IMR-90 (cell line): ENCODE data around the gene COX6A2. TPM values are rescaled to one million over a fixed set of nuclear protein-coding genes. Genes with fewer than 3 reads are reported as not detected.

Source experiments
- ATAC-seq: fragments of 200-7000 bp; cut with Tn5 transposase; 2 replicates; pipeline ENCODE4 v1.9.1; 2020; ENCODE audit warnings: low read depth, mild to moderate bottlenecking, moderate library complexity
- BruUV-seq: library from RNA; stranded (reverse); fragments of 400-500 nt; replicated peaks from 2 replicates; lab custom pipeline; 2021; lab: Mats Ljungman, UMichigan
- CTCF ChIA-PET: fragments of 300-600 bp; formaldehyde crosslinking; extraction: SDS; loops from one replicate; lab custom pipeline; 2021; ENCODE audit warnings: antibody characterized with exemption; lab: Yijun Ruan, JAX
- POLR2A ChIA-PET: fragments of 300-600 bp; sonication (Branson Sonifier 250); formaldehyde crosslinking; loops from one replicate; lab custom pipeline; 2022; ENCODE audit warnings: antibody characterized with exemption; ENCODE audit not compliant: unreplicated experiment; lab: Charles Lee
- DNase-seq: peaks from one replicate; pipeline ENCODE4 v3.0.0; 2013
- H2AFZ ChIP-seq: replicated peaks from 2 replicates; pipeline ENCODE3; 2013; ENCODE audit warnings: low read length, mild to moderate bottlenecking; ENCODE audit not compliant: poor library complexity
- H2AK5ac ChIP-seq: 2 replicates; pipeline ENCODE4 v1.6.1; 2013; ENCODE audit warnings: low read depth, low read length, inconsistent platforms
- H2AK9ac ChIP-seq: replicated peaks from 2 replicates; pipeline ENCODE3; 2013; ENCODE audit warnings: mild to moderate bottlenecking, low read depth, low read length, moderate library complexity; ENCODE audit not compliant: poor library complexity
- H2BK120ac ChIP-seq: 2 replicates; pipeline ENCODE4 v1.6.1; 2013; ENCODE audit warnings: low read depth, low read length, inconsistent platforms
- H2BK15ac ChIP-seq: 3 replicates; pipeline ENCODE4 v1.6.1; 2013; ENCODE audit warnings: low read depth, low read length, inconsistent platforms
- H2BK20ac ChIP-seq: 2 replicates; pipeline ENCODE4 v1.6.1; 2013; ENCODE audit warnings: low read depth, mild to moderate bottlenecking, inconsistent platforms, low read length, moderate library complexity
- H2BK5ac ChIP-seq: 2 replicates; pipeline ENCODE4 v1.6.1; 2013; ENCODE audit warnings: mild to moderate bottlenecking, low read depth, low read length, inconsistent platforms; ENCODE audit not compliant: poor library complexity, severe bottlenecking
- H3K14ac ChIP-seq: replicated peaks from 2 replicates; pipeline ENCODE4 v1.6.1; 2013; ENCODE audit warnings: low read depth, low read length, inconsistent platforms
- H3K18ac ChIP-seq: 2 replicates; pipeline ENCODE4 v1.6.1; 2013; ENCODE audit warnings: low read depth, low read length, control low read depth
- H3K23ac ChIP-seq: 2 replicates; pipeline ENCODE4 v1.6.1; 2013; ENCODE audit warnings: low read depth, low read length, inconsistent platforms
- H3K27ac ChIP-seq: 2 replicates; pipeline ENCODE4 v1.5.1; 2013; ENCODE audit warnings: mild to moderate bottlenecking, control low read depth, low read length; ENCODE audit not compliant: insufficient read depth
- H3K27me3 ChIP-seq: 2 replicates; pipeline ENCODE4 v1.6.1; 2013; ENCODE audit warnings: low read length; ENCODE audit not compliant: control insufficient read depth, insufficient read depth
- H3K36me3 ChIP-seq: 2 replicates; pipeline ENCODE4 v1.6.1; 2013; ENCODE audit warnings: low read length, mixed read lengths; ENCODE audit not compliant: control insufficient read depth, insufficient read depth
- H3K4ac ChIP-seq: 2 replicates; pipeline ENCODE4 v1.6.1; 2013; ENCODE audit warnings: low read depth, low read length, inconsistent platforms
- H3K4me1 ChIP-seq: 2 replicates; pipeline ENCODE4 v1.6.1; 2013; ENCODE audit warnings: low read length, mixed read lengths; ENCODE audit not compliant: control insufficient read depth, insufficient read depth
- H3K4me2 ChIP-seq: 2 replicates; pipeline ENCODE4 v1.6.1; 2013; ENCODE audit warnings: low read depth, mild to moderate bottlenecking, control low read depth, low read length, moderate library complexity
- H3K4me3 ChIP-seq: 2 replicates; pipeline ENCODE4 v1.5.1; 2013; ENCODE audit warnings: low read depth, mild to moderate bottlenecking, control low read depth, low read length, moderate library complexity; ENCODE audit not compliant: insufficient read depth
- H3K56ac ChIP-seq: 2 replicates; pipeline ENCODE4 v1.6.1; 2013; ENCODE audit warnings: low read length, inconsistent platforms; ENCODE audit not compliant: insufficient read depth; ENCODE audit errors: extremely low read depth
- H3K79me1 ChIP-seq, 2 experiments: 2 replicates each; pipeline ENCODE4 v1.6.1; 2013; ENCODE audit warnings: low read length in 2 of 2, inconsistent platforms in 1 of 2, low read depth in 1 of 2
- H3K9ac ChIP-seq: 2 replicates; pipeline ENCODE4 v1.6.1; 2013; ENCODE audit warnings: low read depth, low read length, control low read depth
- H3K9me1 ChIP-seq: 2 replicates; pipeline ENCODE4 v1.6.1; 2013; ENCODE audit warnings: low read length, inconsistent platforms; ENCODE audit not compliant: insufficient read depth
- H3K9me3 ChIP-seq: 2 replicates; pipeline ENCODE4 v1.6.1; 2013; ENCODE audit warnings: low read length; ENCODE audit not compliant: control insufficient read depth, insufficient read depth
- H4K20me1 ChIP-seq: 2 replicates; pipeline ENCODE4 v1.6.1; 2013; ENCODE audit warnings: low read length, inconsistent platforms; ENCODE audit not compliant: insufficient read depth
- H4K5ac ChIP-seq: 2 replicates; pipeline ENCODE4 v1.6.1; 2013; ENCODE audit warnings: mild to moderate bottlenecking, low read depth, low read length, control low read depth
- H4K8ac ChIP-seq, 2 experiments: 2 replicates each; pipeline ENCODE4 v1.6.1; 2013; ENCODE audit warnings: low read depth in 2 of 2, low read length in 2 of 2, control low read depth in 1 of 2, inconsistent platforms in 1 of 2
- H4K91ac ChIP-seq: 2 replicates; pipeline ENCODE4 v1.6.1; 2013; ENCODE audit warnings: low read depth, low read length, inconsistent platforms; ENCODE audit not compliant: insufficient read depth
- BHLHE40 ChIP-seq: fragments of 150-350 bp; IDR thresholded peaks from 2 replicates; pipeline ENCODE4 v1.6.1; 2016; ENCODE audit warnings: mild to moderate bottlenecking, low read depth, low read length
- CEBPB ChIP-seq: IDR thresholded peaks from 2 replicates; pipeline ENCODE4 v1.6.1; 2012; ENCODE audit warnings: low read depth, low read length, improper control_type of control experiment
- CHD1 ChIP-seq: IDR thresholded peaks from 2 replicates; pipeline ENCODE4 v1.6.1; 2012; ENCODE audit warnings: low read depth, low read length, improper control_type of control experiment
- CTCF ChIP-seq: conservative IDR thresholded peaks from 2 replicates; pipeline ENCODE4 v1.5.1; 2012; ENCODE audit warnings: mild to moderate bottlenecking, low read depth, low read length, improper control_type of control experiment
- ELK1 ChIP-seq: fragments of 150-350 bp; IDR thresholded peaks from 2 replicates; pipeline ENCODE4 v1.6.1; 2016; ENCODE audit warnings: low read depth, mild to moderate bottlenecking, low read length, moderate library complexity, borderline replicate concordance
- FOS ChIP-seq: fragments of 150-350 bp; IDR thresholded peaks from 2 replicates; pipeline ENCODE4 v1.6.1; 2016; ENCODE audit warnings: low read depth, low read length
- MAFK ChIP-seq: IDR thresholded peaks from 2 replicates; pipeline ENCODE4 v1.6.1; 2012; ENCODE audit warnings: low read depth, low read length, improper control_type of control experiment
- MAZ ChIP-seq: IDR thresholded peaks from 2 replicates; pipeline ENCODE4 v1.6.1; 2012; ENCODE audit warnings: low read depth, mild to moderate bottlenecking, low read length, improper control_type of control experiment, moderate library complexity, borderline replicate concordance
- MXI1 ChIP-seq: IDR thresholded peaks from 2 replicates; pipeline ENCODE4 v1.6.1; 2012; ENCODE audit warnings: low read depth, mild to moderate bottlenecking, low read length, moderate library complexity, borderline replicate concordance
- NFE2L2 ChIP-seq: fragments of 150-350 bp; IDR thresholded peaks from 2 replicates; pipeline ENCODE4 v1.6.1; 2016; ENCODE audit warnings: low read depth, mild to moderate bottlenecking, low read length
- POLR2A ChIP-seq: IDR thresholded peaks from 2 replicates; pipeline ENCODE4 v1.6.1; 2012; ENCODE audit warnings: mild to moderate bottlenecking, low read depth, low read length
- RAD21 ChIP-seq: IDR thresholded peaks from 2 replicates; pipeline ENCODE4 v1.6.1; 2012; ENCODE audit warnings: low read length, improper control_type of control experiment
- RCOR1 ChIP-seq: IDR thresholded peaks from 2 replicates; pipeline ENCODE4 v1.6.1; 2012; ENCODE audit warnings: mild to moderate bottlenecking, low read length, improper control_type of control experiment; ENCODE audit not compliant: insufficient replicate concordance
- RFX5 ChIP-seq: IDR thresholded peaks from 2 replicates; pipeline ENCODE4 v1.8.0; 2012; ENCODE audit warnings: low read depth, mild to moderate bottlenecking, low read length, moderate library complexity
- SMC3 ChIP-seq: fragments of 150-350 bp; IDR thresholded peaks from 2 replicates; pipeline ENCODE4 v1.6.1; 2016; ENCODE audit warnings: low read depth, mild to moderate bottlenecking, antibody characterized with exemption, low read length, moderate library complexity
- WGBS, 2 experiments: methylation state at CpG; one replicate each; pipeline versions ENCODE4 v1.1.5 to v1.1.7; 2013; ENCODE audit warnings: missing lambda C conversion rate in 2 of 2; ENCODE audit not compliant: insufficient read length in 1 of 2; ENCODE audit errors: extremely low coverage in 2 of 2; 5-methylcytosine and 5-hydroxymethylcytosine counted together
- dilution Hi-C: fragments of 300-500 bp; cut with HindIII; formaldehyde crosslinking; loops from one replicate; pipeline ENCODE4 v1.14.3; 2018; ENCODE audit warnings: low sequenced_read_pairs; ENCODE audit not compliant: unreplicated experiment
- in situ Hi-C: fragments of 300-500 bp; cut with MboI; formaldehyde crosslinking; loops from 3 replicates; pipeline ENCODE4 v1.14.3; 2019; ENCODE audit warnings: low sequenced_read_pairs, inconsistent platforms, mixed read lengths
- intact Hi-C: fragments of 100-400 bp; cut with micrococcal nuclease; formaldehyde crosslinking; loops from 2 replicates; pipeline ENCODE4 v1.10.0; 2022
- polyA plus RNA-seq, 3 experiments: library from polyadenylated mRNA; depleted of rRNA; stranded (reverse); fragments of >200 nt; gene quantifications; 2 replicates each; pipeline ENCODE4 v1.2.3, GENCODE V29; 2012; ENCODE audit warnings: low replicate concordance in 1 of 3
- total RNA-seq: library from RNA; depleted of rRNA; stranded (reverse); fragments of >200 nt; gene quantifications from 2 replicates; pipeline ENCODE4 v1.2.3, GENCODE V29; 2012
- TF ChIP-seq, protein P1 (sequence below): fragments of 150-350 bp; IDR thresholded peaks from 2 replicates; pipeline ENCODE4 v1.6.1; 2017; ENCODE audit warnings: mild to moderate bottlenecking, antibody characterized with exemption, low read length, low read depth

COX6A2 gene
- total and polyA plus RNA-seq, 2 of the 4 experiments (the other 2 are of a cell fraction) = not detected

GRCh38 chr16:31467858-31468257, 39.7 kb upstream of the COX6A2 start:
- no peak overlapping the region for H4K5ac ChIP-seq
- peaks cover 3% of the 10 kb centered on the region for H4K20me1 ChIP-seq
- H2BK20ac ChIP-seq = no peak overlapping the region
- dilution Hi-C loops = no loop called here
- WGBS, 2 experiments = no CpG with 5 or more reads among the region's 5 CpGs
- no peak overlapping the region for H3K23ac ChIP-seq
- H3K9me1 ChIP-seq = peaks cover 11% of the 10 kb centered on the region; the same call in 1 of the 2 replicates
- H4K8ac ChIP-seq = no peak overlapping the region
- no peak overlapping the region for H2BK15ac ChIP-seq
- no peak overlapping the region for H2AK5ac ChIP-seq
- no peak overlapping the region for H3K4me3 ChIP-seq
- H3K79me1 ChIP-seq = peaks cover 8 to 23% of the 10 kb centered on the region in 2 experiments
- intact Hi-C loops = no loop called here
- no peak overlapping the region for H2BK120ac ChIP-seq
- H3K4me2 ChIP-seq = no peak overlapping the region
- DNase-seq (no peak), ATAC-seq (no peak)
- H4K91ac ChIP-seq = no peak overlapping the region
- no peak overlapping the region for H3K14ac ChIP-seq
- BruUV-seq = no TSS peak
- H3K4me1 ChIP-seq = peaks cover 7% of the 10 kb centered on the region
- H3K18ac ChIP-seq = no peak overlapping the region
- no peak overlapping the region for H2AFZ ChIP-seq
- no peak overlapping the region for H2BK5ac ChIP-seq
- in situ Hi-C loops = loop anchor here (10.0 to 25.0 kb wide), 2 partner anchors 393 to 394 kb away; partner anchors contain the start of genes ZNF267, ZNF646 and ZNF668
- TF ChIP-seq CTCF (no peak), RAD21 (no peak), MAZ (no peak), NFE2L2 (no peak), RCOR1 (no peak), CHD1 (no peak), MAFK (no peak), POLR2A (no peak), CEBPB (no peak), MXI1 (no peak), ELK1 (no peak), BHLHE40 (no peak), SMC3 (no peak), FOS (no peak), RFX5 (no peak)
- TF ChIP-seq, protein P1, sequence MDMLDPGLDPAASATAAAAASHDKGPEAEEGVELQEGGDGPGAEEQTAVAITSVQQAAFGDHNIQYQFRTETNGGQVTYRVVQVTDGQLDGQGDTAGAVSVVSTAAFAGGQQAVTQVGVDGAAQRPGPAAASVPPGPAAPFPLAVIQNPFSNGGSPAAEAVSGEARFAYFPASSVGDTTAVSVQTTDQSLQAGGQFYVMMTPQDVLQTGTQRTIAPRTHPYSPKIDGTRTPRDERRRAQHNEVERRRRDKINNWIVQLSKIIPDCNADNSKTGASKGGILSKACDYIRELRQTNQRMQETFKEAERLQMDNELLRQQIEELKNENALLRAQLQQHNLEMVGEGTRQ = no peak
- H3K27ac ChIP-seq = no peak overlapping the region
- H3K4ac ChIP-seq = no peak overlapping the region
- no peak overlapping the region for H3K56ac ChIP-seq
- H3K9ac ChIP-seq = no peak overlapping the region
- POLR2A ChIA-PET = no interaction called here
- H2AK9ac ChIP-seq = no peak overlapping the region
- CTCF ChIA-PET = interaction anchor here (0.6 kb wide), 1 partner anchor 511 kb away, joined by 3 read pairs; the partner anchor contains the start of gene SETD1A
- H3K27me3 ChIP-seq = no peaks in the 10 kb centered on the region
- H3K9me3 ChIP-seq = no peaks in the 10 kb centered on the region
- H3K36me3 ChIP-seq = peaks cover 27% of the 10 kb centered on the region
